GM21528 (cell line): ENCODE results near the gene CSTA.
A peak's percentile ranks its signal among the peaks of the same experiment; 100 is the strongest.

Experiments
- ATAC-seq: cut with Tn5 transposase; IDR thresholded peaks from one replicate; pipeline ENCODE4 v1.9.1; 2021; ENCODE audit warnings: mild to moderate bottlenecking, moderate library complexity; ENCODE audit not compliant: unreplicated experiment, low FRiP score

Gene CSTA

GRCh38 chr3:122366379-122366749 is 41.3 kb downstream of the CSTA start:
- ATAC-seq = no peak

DNA sequence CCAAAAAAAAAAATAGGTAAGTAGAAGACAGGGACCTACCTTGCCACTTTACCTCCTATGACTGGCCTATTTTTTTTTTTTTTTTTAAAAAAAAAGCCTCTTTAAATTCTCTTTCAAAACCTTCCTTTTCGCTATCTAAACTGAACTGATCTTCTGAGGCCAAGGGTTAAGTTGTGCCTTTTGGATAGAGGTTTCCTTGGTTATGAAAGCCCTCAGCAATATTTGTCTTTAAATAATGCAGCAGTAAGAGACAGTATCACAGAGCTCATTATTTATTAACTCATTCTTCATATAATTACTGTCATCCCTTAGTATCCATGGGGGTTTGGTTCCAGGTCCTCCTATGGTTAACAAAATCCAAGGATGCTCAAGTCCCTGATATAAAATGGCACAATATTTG is 49.0 kb downstream of the CSTA start:
- no peak for ATAC-seq

DNA sequence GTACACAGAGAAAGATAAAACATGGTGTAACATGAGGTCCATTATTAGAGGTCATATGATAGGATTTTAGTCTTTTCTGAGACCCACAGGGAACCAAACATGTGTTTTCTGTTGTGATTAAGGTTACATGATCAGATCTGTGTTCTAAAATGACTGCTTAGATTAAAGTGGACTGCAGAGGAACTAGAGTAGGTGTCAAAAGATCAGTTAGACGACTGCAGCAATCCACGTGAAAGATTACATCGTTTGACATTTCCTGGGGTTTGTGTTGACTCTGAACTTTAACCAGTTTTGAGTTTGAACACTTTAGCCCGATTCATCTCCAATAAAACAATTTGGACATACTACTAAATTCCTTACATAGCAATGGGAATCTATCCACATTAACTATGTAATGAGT is 52.9 kb downstream of the CSTA start:
- no peak for ATAC-seq

GRCh38 chr3:122382888-122383666 is 58.0 kb downstream of the CSTA start, which contains the start of gene MIX23:
MIX23 (minus strand) TSS chr3:122383231; CDS start chr3:122383224, 7 bp downstream.
- no peak for ATAC-seq

GRCh38 chr3:122383771-122384697 is 59.0 kb downstream of the CSTA start, which contains the start of gene FAM162A:
FAM162A (plus strand) TSS chr3:122384182; CDS start chr3:122384266, 84 bp downstream.
- ATAC-seq = peak; percentile 94

- ATAC-seq = no peak
Measured at GRCh38 chr3:122387709-122388108, 62.7 kb downstream of the CSTA start.

- no peak for ATAC-seq
Measured at GRCh38 chr3:122389197-122389596, 64.1 kb downstream of the CSTA start.

- ATAC-seq = no peak
Measured at GRCh38 chr3:122389892-122390291, 64.8 kb downstream of the CSTA start.

GRCh38 chr3:122390665-122391064 is 65.6 kb downstream of the CSTA start:
- ATAC-seq = no peak
